Measurements from ENCODE around the gene NPW. TPM values are rescaled to one million over a fixed set of nuclear protein-coding genes. Genes with fewer than 3 reads are reported as not detected.

The NPW gene
- total RNA-seq, 1 donor: 1.3 TPM

DNA sequence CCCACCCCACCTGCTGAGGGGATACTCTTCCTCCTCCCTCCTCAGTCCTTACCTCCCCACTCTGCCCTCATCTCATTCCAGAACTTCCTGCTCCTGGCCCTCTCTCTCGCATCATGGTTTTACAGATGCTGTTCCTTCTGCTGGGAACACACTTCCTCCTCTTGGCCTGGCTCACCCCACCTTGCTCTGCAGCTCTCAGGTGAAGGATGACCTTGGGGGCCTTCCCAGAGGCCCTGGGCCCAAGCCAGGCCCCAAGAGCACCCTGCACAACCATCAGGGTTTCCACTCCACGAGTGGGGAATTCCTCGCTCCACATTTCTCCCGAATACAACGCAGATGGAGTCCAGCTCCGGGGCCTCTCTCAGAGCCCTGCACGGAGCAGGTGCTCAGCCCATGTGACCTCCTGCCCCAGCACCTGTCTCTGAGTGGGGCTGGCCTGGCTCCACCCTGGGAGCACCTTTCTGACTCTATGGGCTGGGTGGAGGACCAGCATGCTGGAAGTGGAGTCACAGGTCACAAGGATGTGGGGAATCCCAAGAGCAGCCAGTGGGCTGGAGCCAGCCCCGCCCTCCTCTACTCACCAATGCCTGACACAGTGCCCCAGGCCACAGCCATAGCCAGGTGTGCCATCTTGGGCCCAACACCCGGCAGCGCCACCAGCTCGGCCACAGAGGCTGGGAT is 23.5 kb downstream of the NPW start:
- no peak overlapping the region for H3K4me3 ChIP-seq (ENCODE audit: low read depth, low read length)
- DNase-seq (ENCODE audit: low read depth): no peak
- TF ChIP-seq, protein P1, sequence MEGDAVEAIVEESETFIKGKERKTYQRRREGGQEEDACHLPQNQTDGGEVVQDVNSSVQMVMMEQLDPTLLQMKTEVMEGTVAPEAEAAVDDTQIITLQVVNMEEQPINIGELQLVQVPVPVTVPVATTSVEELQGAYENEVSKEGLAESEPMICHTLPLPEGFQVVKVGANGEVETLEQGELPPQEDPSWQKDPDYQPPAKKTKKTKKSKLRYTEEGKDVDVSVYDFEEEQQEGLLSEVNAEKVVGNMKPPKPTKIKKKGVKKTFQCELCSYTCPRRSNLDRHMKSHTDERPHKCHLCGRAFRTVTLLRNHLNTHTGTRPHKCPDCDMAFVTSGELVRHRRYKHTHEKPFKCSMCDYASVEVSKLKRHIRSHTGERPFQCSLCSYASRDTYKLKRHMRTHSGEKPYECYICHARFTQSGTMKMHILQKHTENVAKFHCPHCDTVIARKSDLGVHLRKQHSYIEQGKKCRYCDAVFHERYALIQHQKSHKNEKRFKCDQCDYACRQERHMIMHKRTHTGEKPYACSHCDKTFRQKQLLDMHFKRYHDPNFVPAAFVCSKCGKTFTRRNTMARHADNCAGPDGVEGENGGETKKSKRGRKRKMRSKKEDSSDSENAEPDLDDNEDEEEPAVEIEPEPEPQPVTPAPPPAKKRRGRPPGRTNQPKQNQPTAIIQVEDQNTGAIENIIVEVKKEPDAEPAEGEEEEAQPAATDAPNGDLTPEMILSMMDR (IDR thresholded peaks at IDR 0.05; ENCODE audit: insufficient read depth, low read depth, low read length): no peak

DNA sequence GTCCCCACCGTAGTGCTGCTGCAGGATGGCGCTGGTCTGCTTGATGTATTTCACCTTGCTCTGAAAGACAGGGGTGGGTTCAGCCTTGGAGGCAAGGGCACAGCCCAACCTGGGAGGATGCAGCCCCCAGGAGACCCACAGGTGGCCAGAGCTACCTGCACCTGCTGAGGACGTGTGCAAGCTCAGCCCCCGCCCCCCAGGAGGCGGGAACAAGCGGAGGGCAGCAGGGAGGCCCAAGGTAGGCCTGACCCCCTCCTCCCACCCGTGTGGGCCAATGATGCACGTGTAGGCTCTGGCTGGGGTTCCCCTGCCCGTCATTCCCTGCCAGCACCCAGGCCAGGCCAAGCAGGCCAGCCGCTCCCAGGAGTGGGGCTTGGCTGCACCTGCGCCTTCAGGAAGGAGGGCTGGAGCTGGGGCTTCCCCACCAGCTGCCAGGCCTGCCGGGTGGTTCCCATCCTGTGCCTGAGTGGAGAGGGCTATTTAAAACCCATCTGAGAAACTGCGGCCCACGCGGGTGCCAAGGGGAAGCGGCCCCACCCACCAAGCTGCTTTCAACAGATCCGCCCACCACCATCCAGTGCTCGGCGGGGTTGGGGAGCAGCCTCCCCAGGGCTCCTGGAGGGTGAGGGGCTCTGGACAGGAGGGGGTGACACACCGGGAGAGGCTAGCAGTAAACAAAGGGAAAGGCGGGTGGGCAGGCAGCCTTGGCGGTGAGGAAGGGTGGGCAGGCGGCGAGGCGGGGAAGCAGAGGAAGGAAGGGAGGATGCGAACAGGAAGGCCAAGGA is 24.3 kb downstream of the NPW start:
- TF ChIP-seq, protein P1 (IDR thresholded peaks at IDR 0.05; ENCODE audit: insufficient read depth, low read depth, low read length): no peak
- DNase-seq (ENCODE audit: low read depth): no peak
- H3K4me3 ChIP-seq (ENCODE audit: low read depth, low read length): no peak overlapping the region

DNA sequence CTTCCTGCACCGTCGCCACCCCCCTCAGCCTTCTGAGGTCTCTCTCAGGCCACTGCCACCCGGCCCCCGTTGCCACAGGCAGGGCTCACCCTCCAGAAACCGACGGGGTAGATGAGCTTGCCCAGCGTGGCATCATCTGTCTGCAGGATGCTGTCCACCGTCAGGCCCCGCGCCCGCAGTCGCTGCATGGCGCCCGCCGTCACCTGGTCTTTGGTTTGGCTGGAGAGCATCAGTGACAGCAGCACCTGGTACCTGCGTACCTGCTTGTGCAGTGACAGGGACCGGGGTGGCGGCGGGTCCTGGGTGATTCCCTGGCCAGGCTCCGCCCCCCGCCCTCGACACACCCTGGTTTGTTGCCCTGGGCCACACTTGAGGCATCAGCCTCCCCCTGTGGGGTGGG is 25.0 kb downstream of the NPW start:
- DNase-seq (ENCODE audit: low read depth): no peak
- TF ChIP-seq, protein P1 (IDR thresholded peaks at IDR 0.05; ENCODE audit: insufficient read depth, low read depth, low read length): no peak
- H3K4me3 ChIP-seq (ENCODE audit: low read depth, low read length): no peak overlapping the region

DNA sequence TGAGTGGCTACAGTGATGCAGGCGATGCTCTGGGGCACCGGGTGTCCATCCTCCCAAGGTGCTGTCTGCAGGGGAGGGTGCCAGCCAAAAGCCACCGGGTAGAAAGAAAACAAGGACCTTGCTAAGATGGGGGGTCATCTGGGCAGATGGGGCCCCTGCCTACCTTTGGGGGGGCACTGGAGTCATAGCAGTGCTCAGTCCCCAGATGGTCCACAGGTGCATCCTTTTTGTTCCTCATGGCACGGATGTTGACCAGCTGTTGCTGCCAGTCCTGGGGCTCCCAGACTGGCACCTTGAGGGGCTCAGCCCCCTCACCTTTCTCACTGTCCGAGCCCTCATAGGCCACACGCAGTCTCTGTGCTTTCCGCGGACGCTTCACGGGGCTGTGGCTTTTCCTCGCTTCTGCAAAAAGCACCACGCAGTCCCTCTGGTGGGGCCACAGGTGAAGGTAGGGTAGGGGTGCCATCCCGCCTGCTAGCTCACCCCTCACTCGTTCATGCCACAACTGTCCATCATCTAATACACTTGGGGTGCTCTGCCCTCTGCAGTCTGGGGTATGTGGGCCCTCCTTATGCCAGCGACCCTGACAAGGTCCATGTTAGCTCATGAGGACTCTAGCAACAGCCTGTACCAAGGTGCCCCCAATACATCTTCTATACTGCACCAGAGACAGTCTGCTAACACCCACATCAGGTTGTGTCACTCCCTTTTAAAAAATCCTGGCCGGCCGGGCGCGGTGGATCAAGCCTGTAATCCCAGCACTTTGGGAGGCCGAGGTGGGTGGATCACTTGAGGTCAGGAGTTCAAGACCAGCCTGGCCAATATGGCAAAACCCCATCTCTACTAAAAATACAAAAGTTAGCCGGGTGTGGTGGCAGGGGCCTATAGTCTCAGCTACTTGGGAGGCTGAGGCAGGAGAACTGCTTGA is 26.6 kb downstream of the NPW start:
- TF ChIP-seq, protein P1 (IDR thresholded peaks at IDR 0.05; ENCODE audit: insufficient read depth, low read depth, low read length): no peak
- DNase-seq (ENCODE audit: low read depth): no peak
- no peak overlapping the region for H3K4me3 ChIP-seq (ENCODE audit: low read depth, low read length)

DNA sequence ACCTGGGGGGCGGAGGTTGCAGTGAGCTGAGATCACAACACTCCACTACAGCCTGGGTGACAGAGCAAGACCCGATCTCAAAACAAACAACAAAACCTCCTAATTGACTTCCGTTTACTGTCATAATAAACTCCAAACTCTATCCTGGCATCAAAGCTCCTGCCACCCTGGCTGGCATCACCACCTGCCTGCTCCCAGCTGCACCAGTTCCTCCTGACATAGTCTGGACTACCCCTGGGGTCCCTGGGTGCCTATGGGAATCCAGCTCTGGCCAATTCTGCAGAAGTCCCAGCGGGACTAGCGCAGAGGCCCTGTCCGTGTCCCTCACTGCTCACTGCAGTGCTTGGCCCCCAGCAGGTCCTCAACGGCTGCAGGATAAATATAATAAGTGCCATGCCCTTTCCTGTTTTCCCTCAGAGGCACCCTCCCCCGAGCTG is 27.3 kb downstream of the NPW start:
- TF ChIP-seq, protein P1 (IDR thresholded peaks at IDR 0.05; ENCODE audit: insufficient read depth, low read depth, low read length): no peak
- no peak for DNase-seq (ENCODE audit: low read depth)
- H3K4me3 ChIP-seq (ENCODE audit: low read depth, low read length): peak overlapping the region; percentile 82

DNA sequence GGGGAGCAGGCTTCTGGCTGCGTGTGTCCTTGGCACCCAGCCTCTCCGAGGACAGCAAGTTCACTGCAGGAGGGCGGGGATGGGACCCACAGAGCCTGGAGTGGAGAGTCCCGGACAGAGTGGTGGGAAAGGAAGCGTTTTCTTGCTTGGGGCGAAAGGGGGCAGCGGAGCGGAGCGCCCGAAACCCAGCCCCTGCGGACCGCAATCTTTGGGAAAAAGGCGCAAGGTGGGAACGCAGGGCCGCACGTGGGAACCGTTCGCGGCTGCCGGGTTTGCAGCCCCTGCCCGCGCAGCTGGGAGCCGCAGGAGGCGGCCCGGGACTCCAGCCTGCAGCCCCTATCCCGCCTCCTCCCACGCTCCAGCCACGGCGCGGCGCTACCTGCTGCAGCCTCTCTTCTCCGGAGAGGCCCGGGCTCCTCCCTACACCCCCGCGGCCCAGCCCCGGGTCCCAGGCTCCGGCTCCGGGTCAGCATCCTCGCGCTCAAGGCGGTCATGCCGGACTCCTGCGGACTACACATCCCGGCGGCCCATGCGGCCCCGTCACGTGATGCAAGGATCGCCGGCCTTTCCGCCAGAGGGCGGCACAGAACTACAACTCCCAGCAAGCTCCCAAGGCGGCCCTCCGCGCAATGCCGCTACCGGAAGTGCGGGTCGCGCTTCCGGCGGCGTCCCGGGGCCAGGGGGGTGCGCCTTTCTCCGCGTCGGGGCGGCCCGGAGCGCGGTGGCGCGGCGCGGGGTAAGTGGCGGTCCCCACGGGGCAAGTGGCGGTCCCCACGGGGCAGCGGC is 27.9 kb downstream of the NPW start, which contains the start of the genes NTHL1 and TSC2:
NTHL1 (minus strand) TSS at position 505 of the 786 bp plus-strand sequence; CDS start at position 494, 11 bp downstream.
TSC2 (plus strand) TSS at position 656 of the 786 bp plus-strand sequence. CDS start 631 bp downstream, outside the sequence.
- H3K4me3 ChIP-seq (ENCODE audit: low read depth, low read length): peak within 1 kb of the TSS; percentile 82
- TF ChIP-seq, protein P1 (IDR thresholded peaks at IDR 0.05; ENCODE audit: insufficient read depth, low read depth, low read length): peak; percentile 38
- peak; percentile 97 for DNase-seq (ENCODE audit: low read depth)

All from fibroblast of villous mesenchyme (primary cell).